Immature natural killer cell (primary cell): ENCODE data around the gene GRHL3. TPM values are rescaled to one million over a fixed set of nuclear protein-coding genes. Genes with fewer than 3 reads are reported as not detected.

ENCODE experiments used
- DNase-seq, 3 donors: peaks; one replicate each; pipeline ENCODE4 v3.0.0; 2022; ENCODE audit warnings: mixed read lengths in 1 of 3
- H3K27ac Mint-ChIP-seq, 6 donors: one replicate each; pipeline ENCODE4 v1.8.0; 2020; ENCODE audit warnings: mixed read lengths in 6 of 6, mild to moderate bottlenecking in 5 of 6, inconsistent platforms in 4 of 6, moderate library complexity in 3 of 6
- H3K27me3 Mint-ChIP-seq, 3 donors: one replicate each; pipeline ENCODE4 v1.8.0; 2020 to 2021; ENCODE audit warnings: low read depth in 3 of 3, mild to moderate bottlenecking in 3 of 3, mixed read lengths in 3 of 3, moderate library complexity in 3 of 3, inconsistent platforms in 1 of 3
- H3K36me3 Mint-ChIP-seq, 3 donors: one replicate each; pipeline ENCODE4 v1.8.0; 2020; ENCODE audit warnings: mixed read lengths in 3 of 3, inconsistent platforms in 2 of 3, mild to moderate bottlenecking in 2 of 3
- H3K4me1 Mint-ChIP-seq, 2 donors: one replicate each; pipeline ENCODE4 v1.8.0; 2020; ENCODE audit warnings: inconsistent platforms in 2 of 2, mild to moderate bottlenecking in 2 of 2, mixed read lengths in 2 of 2, moderate library complexity in 1 of 2
- H3K4me3 Mint-ChIP-seq, 5 donors: one replicate each; pipeline ENCODE4 v1.8.0; 2020; ENCODE audit warnings: mild to moderate bottlenecking in 5 of 5, mixed read lengths in 5 of 5, inconsistent platforms in 3 of 5, moderate library complexity in 3 of 5
- H3K9me3 Mint-ChIP-seq, 6 donors: one replicate each; pipeline ENCODE4 v1.8.0; 2020; ENCODE audit warnings: mild to moderate bottlenecking in 6 of 6, mixed read lengths in 6 of 6, inconsistent platforms in 4 of 6, moderate library complexity in 3 of 6
- polyA plus RNA-seq, 3 donors: library from polyadenylated mRNA; unstranded; fragments of 300-500 nt; fragmentation: Illumina TruSeq; gene quantifications; one replicate each; pipeline ENCODE4 v1.2.3, GENCODE V29; 2021

GRHL3 gene
- polyA plus RNA-seq, 3 donors from 2014 or later = not detected

DNA sequence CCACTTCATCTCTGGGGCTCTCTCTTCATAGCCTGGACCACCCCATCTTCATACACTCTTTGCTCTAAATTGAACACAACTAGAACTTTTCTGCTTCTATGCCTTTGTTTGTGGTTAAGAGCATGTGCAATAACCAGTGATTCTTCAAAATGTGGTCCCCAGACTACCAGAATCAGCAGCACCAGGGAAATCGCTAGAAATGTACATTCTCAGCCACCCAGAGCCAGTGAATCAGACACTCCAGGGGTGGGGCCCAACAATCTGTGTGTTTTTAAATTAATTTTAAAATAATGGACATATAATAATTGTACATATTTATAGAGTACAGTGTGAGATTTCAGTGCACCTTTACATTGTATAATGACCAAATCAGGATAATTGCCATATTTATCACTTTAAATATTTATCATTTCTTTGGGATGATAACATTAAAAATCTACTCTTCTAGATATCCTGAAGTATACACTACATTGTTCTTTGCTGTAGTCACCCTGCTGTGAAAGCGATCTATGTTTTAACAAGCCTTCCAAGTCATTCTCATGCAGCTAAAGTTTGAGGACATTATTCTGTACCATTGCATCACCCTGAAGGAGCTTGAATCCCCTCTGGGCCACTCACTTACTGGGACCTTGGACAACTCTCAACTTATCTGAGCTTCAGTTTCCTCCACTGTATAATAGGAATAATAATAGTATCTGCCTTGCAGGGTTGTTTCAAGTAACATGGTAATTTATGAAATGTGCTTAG, 10.8 kb downstream of the GRHL3 start:
- Mint-ChIP-seq H3K4me1 (no peaks in the 10 kb centered on the region), H3K36me3 (no peaks in the 10 kb centered on the region), H3K27me3 (peaks cover 2 to 3% (median 2%) of the 10 kb centered on the region in 3 donors), H3K4me3 (no peak overlapping the region), H3K9me3 (no peaks in the 10 kb centered on the region), H3K27ac (no peak overlapping the region)
- DNase-seq = no peak

- no peaks in the 10 kb centered on the region for H3K36me3 Mint-ChIP-seq
- no peak overlapping the region for H3K4me3 Mint-ChIP-seq
- no peaks in the 10 kb centered on the region for H3K4me1 Mint-ChIP-seq
- H3K27me3 Mint-ChIP-seq = peaks cover 2 to 6% (median 5%) of the 10 kb centered on the region in 3 donors
- no peak overlapping the region for H3K27ac Mint-ChIP-seq
- DNase-seq = no peak
- H3K9me3 Mint-ChIP-seq = no peaks in the 10 kb centered on the region
Measured at GRCh38 chr1:24331961-24332673, 13.0 kb downstream of the GRHL3 start.

DNA sequence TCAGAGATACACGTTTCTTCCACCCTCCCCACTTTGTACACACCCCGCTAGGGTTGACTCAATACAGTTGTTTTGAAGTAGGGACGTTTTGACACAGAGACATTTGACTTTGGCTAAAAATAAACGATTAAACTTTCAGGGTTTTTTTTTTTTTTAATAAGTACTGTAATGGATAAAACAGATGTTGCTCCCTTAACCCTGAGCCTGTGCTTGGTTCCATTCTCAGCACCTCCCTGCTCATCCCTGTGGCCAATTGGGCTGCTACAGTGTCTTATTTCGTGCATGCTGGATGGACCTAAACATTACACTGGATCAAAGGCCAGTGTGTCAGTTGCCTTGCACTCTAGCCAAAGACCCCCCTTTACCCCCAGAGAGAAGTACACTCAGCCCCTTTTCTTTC, 16.9 kb downstream of the GRHL3 start:
- no peaks in the 10 kb centered on the region for H3K36me3 Mint-ChIP-seq
- no peaks in the 10 kb centered on the region for H3K9me3 Mint-ChIP-seq
- H3K27ac Mint-ChIP-seq = no peak overlapping the region
- no peak overlapping the region for H3K4me3 Mint-ChIP-seq
- peaks cover 1 to 5% (median 2%) of the 10 kb centered on the region in 3 donors for H3K27me3 Mint-ChIP-seq
- no peak for DNase-seq
- no peaks in the 10 kb centered on the region for H3K4me1 Mint-ChIP-seq

GRCh38 chr1:24337455-24337854, 18.3 kb downstream of the GRHL3 start:
- Mint-ChIP-seq H3K4me1 (no peaks in the 10 kb centered on the region), H3K27me3 (peaks cover 0 to 8% (median 1%) of the 10 kb centered on the region in 3 donors), H3K36me3 (no peaks in the 10 kb centered on the region), H3K4me3 (no peak overlapping the region), H3K9me3 (peaks cover 0 to 1% (median 0%) of the 10 kb centered on the region in 6 donors), H3K27ac (no peak overlapping the region)
- DNase-seq = no peak

- peaks cover 0 to 8% (median 1%) of the 10 kb centered on the region in 3 donors for H3K27me3 Mint-ChIP-seq
- H3K4me3 Mint-ChIP-seq = no peak overlapping the region
- no peak overlapping the region for H3K27ac Mint-ChIP-seq
- H3K36me3 Mint-ChIP-seq = no peaks in the 10 kb centered on the region
- DNase-seq = no peak
- H3K9me3 Mint-ChIP-seq = peaks cover 0 to 1% (median 0%) of the 10 kb centered on the region in 6 donors
- H3K4me1 Mint-ChIP-seq = no peaks in the 10 kb centered on the region
Measured at GRCh38 chr1:24338447-24338846, 19.3 kb downstream of the GRHL3 start.

GRCh38 chr1:24339996-24340395, 20.8 kb downstream of the GRHL3 start:
- no peak for DNase-seq
- Mint-ChIP-seq H3K36me3 (no peaks in the 10 kb centered on the region), H3K4me1 (no peaks in the 10 kb centered on the region), H3K9me3 (peaks cover 0 to 1% (median 0%) of the 10 kb centered on the region in 6 donors), H3K4me3 (no peak overlapping the region), H3K27me3 (peaks cover 0 to 8% (median 1%) of the 10 kb centered on the region in 3 donors), H3K27ac (peak overlapping the region in 1 of 6 donors; percentile 8)

DNA sequence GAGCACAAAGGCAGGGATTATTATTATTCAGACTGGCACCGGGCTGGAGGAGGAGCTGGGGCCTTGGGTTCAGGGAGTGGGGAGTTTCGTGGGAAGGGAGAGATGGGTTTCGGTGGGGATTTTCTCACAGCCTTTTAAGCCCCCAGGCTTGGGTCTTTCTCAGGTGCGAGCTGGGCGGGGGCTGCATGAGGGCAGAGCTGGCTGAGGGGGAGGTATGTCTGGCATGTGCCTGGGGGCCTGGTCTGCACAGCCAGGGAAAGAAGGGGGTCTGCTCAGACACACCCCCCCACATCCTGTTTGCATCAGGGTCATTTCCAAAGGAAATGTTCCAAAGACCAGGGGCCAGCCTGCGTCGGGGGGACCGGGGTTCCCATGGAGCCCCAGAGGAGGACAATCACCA, 21.6 kb downstream of the GRHL3 start:
- H3K4me3 Mint-ChIP-seq = no peak overlapping the region
- H3K9me3 Mint-ChIP-seq = peaks cover 0 to 1% (median 0%) of the 10 kb centered on the region in 6 donors
- H3K27me3 Mint-ChIP-seq = peaks cover 0 to 8% (median 1%) of the 10 kb centered on the region in 3 donors
- H3K27ac Mint-ChIP-seq = no peak overlapping the region
- no peaks in the 10 kb centered on the region for H3K36me3 Mint-ChIP-seq
- DNase-seq = no peak
- no peaks in the 10 kb centered on the region for H3K4me1 Mint-ChIP-seq

DNA sequence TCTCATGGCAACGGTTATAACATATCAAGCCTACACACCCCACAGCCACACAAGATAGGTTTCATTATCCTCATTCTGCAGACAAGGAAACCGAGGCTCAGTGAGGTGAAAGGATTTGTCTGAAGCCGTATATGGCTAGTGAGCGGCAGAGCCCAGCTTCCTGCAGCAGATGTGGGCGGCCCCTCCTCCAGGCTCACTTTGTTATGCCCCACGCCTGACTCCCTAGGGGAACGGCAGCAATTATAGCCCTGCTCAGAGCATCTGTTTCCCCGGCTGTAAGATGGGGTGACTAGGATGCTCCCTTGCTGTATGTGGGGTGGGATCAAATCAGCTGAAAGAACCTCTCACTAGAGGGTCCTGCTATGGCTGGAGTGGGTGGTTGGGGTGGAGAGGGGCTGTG, 22.1 kb downstream of the GRHL3 start:
- no peak for DNase-seq
- Mint-ChIP-seq H3K27ac (no peak overlapping the region), H3K4me3 (no peak overlapping the region), H3K27me3 (peaks cover under 1 to 8% (median 1%) of the 10 kb centered on the region in 3 donors), H3K36me3 (no peaks in the 10 kb centered on the region), H3K9me3 (peaks cover 0 to 1% (median 0%) of the 10 kb centered on the region in 6 donors), H3K4me1 (no peaks in the 10 kb centered on the region)

DNA sequence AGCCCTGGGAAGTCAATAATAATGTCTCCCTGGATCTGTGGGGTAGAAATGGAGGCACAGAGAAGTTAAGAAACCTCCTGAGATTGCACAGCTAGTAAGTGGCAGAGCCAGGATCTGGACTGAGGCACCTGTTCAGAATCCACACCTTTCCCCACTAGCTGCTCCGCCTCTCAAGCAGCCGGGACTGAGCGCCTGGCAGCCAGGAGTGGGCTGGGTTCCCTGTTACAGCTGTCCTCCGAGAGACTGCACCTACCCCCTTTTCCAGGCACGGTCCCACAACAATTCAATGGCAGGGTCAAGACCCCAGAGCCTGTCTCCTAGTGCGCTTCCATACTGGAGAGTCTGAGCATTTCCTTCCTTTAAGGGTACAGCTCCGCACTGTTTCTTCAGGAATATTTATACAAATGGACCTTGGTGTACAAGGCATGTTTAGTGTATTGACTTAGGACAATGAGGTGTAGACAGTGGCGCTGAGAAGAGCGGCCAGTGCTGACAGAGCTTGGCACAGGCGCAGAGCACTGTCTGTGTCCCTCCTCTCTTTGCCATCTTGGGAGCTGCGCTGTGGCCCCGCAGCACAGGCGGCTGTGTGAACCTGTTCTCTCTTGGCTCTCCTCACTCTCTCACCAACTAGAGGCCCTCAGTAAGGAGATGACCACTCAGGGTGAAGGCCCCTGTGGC, 24.4 kb downstream of the GRHL3 start:
- Mint-ChIP-seq H3K9me3 (peaks cover 0 to 1% (median 0%) of the 10 kb centered on the region in 6 donors), H3K36me3 (no peaks in the 10 kb centered on the region), H3K27me3 (peaks cover 0 to 5% (median 1%) of the 10 kb centered on the region in 3 donors)

DNA sequence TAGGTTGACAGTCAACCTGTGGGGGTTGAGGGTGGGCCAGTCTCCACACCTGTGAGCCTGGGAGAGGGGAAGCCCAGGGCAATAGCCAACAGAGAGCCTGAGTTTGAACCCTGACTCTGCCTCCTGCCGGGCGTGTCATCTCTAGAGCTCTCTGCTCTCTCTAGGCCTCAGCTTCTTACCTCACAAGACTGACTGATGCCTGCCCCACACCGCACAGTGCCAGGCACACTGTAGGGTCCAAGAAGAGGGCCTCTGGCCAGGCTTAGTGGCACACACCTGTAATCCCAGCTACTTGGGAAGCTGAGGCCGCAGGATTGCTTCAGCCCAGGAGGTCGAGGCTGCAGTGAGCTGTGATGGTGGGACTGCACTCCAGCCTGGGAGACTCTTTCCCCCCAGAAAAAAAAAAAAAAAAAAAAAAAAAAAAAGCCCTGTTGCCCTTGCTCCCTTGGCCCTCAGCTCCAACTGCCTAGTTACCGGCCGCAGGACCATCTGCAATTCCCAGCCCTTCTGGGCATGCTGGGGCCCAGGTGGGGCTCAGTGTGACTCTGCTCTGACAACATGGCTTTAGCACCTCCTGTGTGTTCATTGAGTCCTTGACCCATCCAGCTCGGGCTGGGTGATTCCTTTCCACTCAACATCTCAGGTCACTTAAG, 25.1 kb downstream of the GRHL3 start:
- Mint-ChIP-seq H3K9me3 (peaks cover 0 to 1% (median 0%) of the 10 kb centered on the region in 6 donors), H3K36me3 (no peaks in the 10 kb centered on the region), H3K27me3 (peaks cover 0 to 5% (median 3%) of the 10 kb centered on the region in 3 donors), H3K27ac (no peak overlapping the region), H3K4me3 (no peak overlapping the region), H3K4me1 (no peaks in the 10 kb centered on the region)
- no peak for DNase-seq

More for the DNA sequence above, 24.4 kb downstream of the GRHL3 start:
- DNase-seq = no peak
- H3K4me1 Mint-ChIP-seq = no peaks in the 10 kb centered on the region
- H3K4me3 Mint-ChIP-seq = no peak overlapping the region
- H3K27ac Mint-ChIP-seq = no peak overlapping the region

GRCh38 chr1:24345334-24345733, 26.2 kb downstream of the GRHL3 start:
- Mint-ChIP-seq H3K4me1 (no peaks in the 10 kb centered on the region), H3K27ac (no peak overlapping the region), H3K4me3 (no peak overlapping the region), H3K9me3 (peaks cover 0 to 1% (median 0%) of the 10 kb centered on the region in 6 donors), H3K27me3 (peaks cover 0 to 5% (median 3%) of the 10 kb centered on the region in 3 donors), H3K36me3 (no peaks in the 10 kb centered on the region)
- no peak for DNase-seq

DNA sequence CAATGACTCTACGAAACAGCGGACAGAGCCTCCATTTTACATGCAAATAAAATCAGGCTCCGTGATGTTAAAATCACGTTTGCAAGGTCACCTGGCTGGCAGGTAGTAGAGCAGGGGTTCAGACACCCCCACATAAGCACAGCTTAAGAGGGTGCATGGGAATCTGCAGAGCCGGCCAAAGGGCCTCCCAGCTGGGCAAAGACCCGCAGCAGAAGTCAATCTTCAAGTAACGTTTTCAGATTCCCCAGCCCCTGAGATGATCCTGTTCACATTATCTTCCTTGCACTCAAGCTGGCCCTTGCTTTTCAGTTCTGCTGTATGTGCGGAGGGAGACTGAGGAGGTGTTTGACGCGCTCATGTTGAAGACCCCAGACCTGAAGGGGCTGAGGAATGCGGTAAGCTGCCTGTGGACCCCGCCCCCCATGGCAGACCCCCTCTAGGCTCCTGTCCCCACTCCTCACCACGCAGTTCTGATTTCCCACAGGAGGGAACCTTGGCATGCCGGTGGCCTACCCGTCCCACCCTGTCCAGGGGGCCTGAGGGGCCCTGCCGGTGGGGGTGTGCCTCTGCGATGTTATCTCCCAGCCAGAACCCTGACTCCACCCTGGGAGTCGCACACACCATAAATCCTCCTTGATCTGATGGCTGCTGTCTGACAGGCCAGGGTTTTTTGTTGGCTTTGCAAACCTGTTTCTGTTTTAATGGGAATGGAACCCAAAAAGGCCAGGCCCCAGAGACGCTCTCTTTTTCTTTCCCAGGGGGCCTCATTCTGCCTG, 28.2 kb downstream of the GRHL3 start:
- Mint-ChIP-seq H3K9me3 (peaks cover 0 to under 1% (median 0%) of the 10 kb centered on the region in 6 donors), H3K27ac (no peak overlapping the region), H3K36me3 (no peaks in the 10 kb centered on the region), H3K27me3 (peaks cover 0 to 6% (median under 1%) of the 10 kb centered on the region in 3 donors), H3K4me1 (no peaks in the 10 kb centered on the region), H3K4me3 (no peak overlapping the region)
- no peak for DNase-seq

DNA sequence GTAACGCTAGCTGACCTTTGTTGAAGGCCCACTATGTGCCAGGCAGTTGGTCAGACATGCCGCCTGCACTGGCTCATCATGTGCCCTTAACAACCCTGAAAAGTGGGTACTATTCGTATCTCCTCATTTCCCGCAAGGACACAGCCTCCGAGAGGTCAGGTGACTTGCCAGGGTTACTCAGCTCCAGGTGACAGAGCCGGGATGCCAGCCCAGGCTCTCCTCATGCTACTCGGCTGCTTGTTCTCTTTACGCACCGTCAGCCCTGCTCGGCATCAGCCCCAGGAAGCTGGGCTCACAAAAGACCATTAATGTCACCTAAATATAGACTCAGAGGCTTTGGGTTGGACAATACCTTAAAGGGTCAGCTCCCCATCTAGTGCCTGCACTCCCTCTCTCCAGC, 29.0 kb downstream of the GRHL3 start:
- Mint-ChIP-seq H3K4me1 (no peaks in the 10 kb centered on the region), H3K27ac (no peak overlapping the region), H3K4me3 (no peak overlapping the region), H3K36me3 (no peaks in the 10 kb centered on the region), H3K9me3 (no peaks in the 10 kb centered on the region), H3K27me3 (peaks cover 0 to 6% (median 0%) of the 10 kb centered on the region in 3 donors)
- no peak for DNase-seq
